Motor neuron (in vitro differentiated cells): Measurements from ENCODE around the gene CALN1. TPM values are rescaled to one million over a fixed set of nuclear protein-coding genes. Genes with fewer than 3 reads are reported as not detected.

Experiments
- ATAC-seq, 8 experiments: fragments of 200-7000 bp; cut with Tn5 transposase; replicated peaks in 6 of 8; 2 replicates each; pipeline ENCODE4 v1.8.0; 2021; ENCODE audit warnings: mild to moderate bottlenecking in 8 of 8, moderate library complexity in 8 of 8
- H3K27ac ChIP-seq, 2 donors: fragments of 250-450 bp; sonication (Bioruptor Pico); 2 replicates each; pipeline ENCODE4 v1.9.0; 2021; ENCODE audit warnings: antibody characterized with exemption in 2 of 2, mild to moderate bottlenecking in 2 of 2, moderate library complexity in 1 of 2
- H3K4me1 ChIP-seq, 2 donors: fragments of 250-450 bp; sonication (Bioruptor Pico); replicated peaks in 1 of 2; 2 replicates each; pipeline ENCODE4 v1.6.1; 2021; ENCODE audit warnings: antibody characterized with exemption in 2 of 2, mild to moderate bottlenecking in 2 of 2, moderate library complexity in 1 of 2
- H3K4me3 ChIP-seq, 5 donors: fragments of 250-450 bp; sonication (Bioruptor Pico); 2 replicates each; pipeline ENCODE4 v1.9.0; 2021; ENCODE audit warnings: antibody characterized with exemption in 5 of 5, mild to moderate bottlenecking in 5 of 5, moderate library complexity in 4 of 5
- WGBS, 10 experiments: fragments of 450-650 bp; shearing (Covaris generic); methylation state at CpG; one replicate each; pipeline ENCODE4 v1.0.0; 2022; 5-methylcytosine and 5-hydroxymethylcytosine counted together
- in situ Hi-C, 9 experiments: fragments of 400-800 bp; cut with MboI; loops; one replicate each; pipeline ENCODE4 v1.15.0; 2021; ENCODE audit warnings: low sequenced_read_pairs in 9 of 9, low pct_unique_long_range_greater_than_20kb in 2 of 9; ENCODE audit not compliant: unreplicated experiment in 9 of 9
- total RNA-seq, 8 experiments: library from RNA; unstranded; fragments of 300-600 nt; gene quantifications; 2 replicates each; pipeline versions ENCODE4 v1.2.3 to v1.2.4, GENCODE V29; 2022

CALN1 gene
- total RNA-seq, 8 experiments from 2014 or later, result 0.05 to 2.4 (median 0.72) TPM

DNA sequence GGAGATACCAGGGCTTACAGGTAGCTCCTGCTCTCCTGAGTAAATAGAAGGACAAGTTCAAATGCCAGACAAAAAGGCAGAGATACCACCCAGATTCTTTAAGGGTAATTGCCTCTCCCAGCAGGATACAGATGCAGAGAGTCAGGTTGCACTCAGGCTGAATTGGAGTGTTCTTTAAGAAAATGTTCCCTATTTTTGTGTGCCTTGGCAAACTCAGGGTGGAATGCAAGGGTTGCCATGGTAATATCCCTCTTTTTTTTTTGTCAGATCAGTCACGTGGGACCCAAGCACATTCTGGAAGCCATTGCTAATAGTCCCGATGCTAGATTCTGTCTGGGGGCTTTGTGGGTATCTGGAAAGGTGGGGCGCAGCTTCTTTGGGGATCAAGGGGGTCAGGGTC, 628.0 kb downstream of the CALN1 start:
- Histone ChIP-seq H3K4me3 (no peak overlapping the region), H3K4me1 (peaks cover 0 to 5% of the 10 kb centered on the region in 2 donors), H3K27ac (no peak overlapping the region)
- no peak for ATAC-seq
- 0 to 60% (median 20%) methylated on average over 1 to 2 of the region's 3 CpGs; no CpG with 5 or more reads in 5 of the 10 experiments for WGBS, 10 experiments
- in situ Hi-C loops, result no loop called here

DNA sequence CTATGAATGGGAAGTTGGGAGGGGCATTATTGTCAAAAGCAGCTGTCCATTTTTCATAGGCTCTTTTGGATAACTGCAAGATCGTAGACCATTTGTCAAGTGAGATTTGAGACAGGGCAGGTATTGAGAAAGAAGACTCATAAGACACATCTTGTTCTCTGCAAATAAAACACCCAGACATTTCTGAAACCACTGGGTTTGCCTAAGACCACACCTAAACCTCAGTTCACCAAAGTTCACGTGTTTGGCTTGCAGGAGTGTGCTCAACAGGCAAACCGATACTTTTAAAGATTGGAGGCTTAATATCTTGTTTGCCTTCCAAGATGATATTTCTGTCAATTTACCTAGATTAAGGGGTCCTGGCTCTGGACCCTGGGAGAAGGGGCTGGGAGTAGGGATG, 628.4 kb downstream of the CALN1 start:
- in situ Hi-C loops, result no loop called here
- no peak overlapping the region for H3K4me3 ChIP-seq
- ATAC-seq, result no peak
- H3K27ac ChIP-seq, result no peak overlapping the region
- peaks cover 0 to 5% of the 10 kb centered on the region in 2 donors for H3K4me1 ChIP-seq
- WGBS, 10 experiments, result 0 to 100% (median 76%) methylated on average over 1 to 3 of the region's 3 CpGs; no CpG with 5 or more reads in 3 of the 10 experiments

DNA sequence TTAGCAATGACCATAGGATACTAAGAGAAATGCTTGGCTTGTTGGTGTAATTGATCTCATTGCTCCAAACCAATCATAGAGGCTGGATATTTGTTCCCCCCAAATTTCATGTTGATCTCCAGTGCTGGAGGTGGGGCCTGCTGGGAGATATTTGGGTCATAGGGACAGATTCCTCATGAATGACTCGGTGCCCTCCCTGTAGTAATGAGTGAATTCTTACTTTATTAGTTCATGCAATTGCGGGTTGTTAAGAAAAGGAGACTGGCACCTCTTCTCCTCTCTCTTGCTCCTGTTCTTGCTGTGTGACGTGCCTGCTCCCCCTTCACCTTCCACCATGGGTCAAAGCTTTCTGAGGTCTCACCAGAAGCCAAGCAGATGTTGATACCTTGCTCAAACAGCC, 630.1 kb downstream of the CALN1 start:
- no peak for ATAC-seq
- H3K27ac ChIP-seq, result no peak overlapping the region
- H3K4me1 ChIP-seq, result peaks cover 0 to 5% of the 10 kb centered on the region in 2 donors
- no peak overlapping the region for H3K4me3 ChIP-seq
- WGBS, 10 experiments, result 0 to 100% (median 54%) methylated on average over 1 to 3 of the region's 3 CpGs; no CpG with 5 or more reads in 4 of the 10 experiments
- in situ Hi-C loops, result no loop called here

DNA sequence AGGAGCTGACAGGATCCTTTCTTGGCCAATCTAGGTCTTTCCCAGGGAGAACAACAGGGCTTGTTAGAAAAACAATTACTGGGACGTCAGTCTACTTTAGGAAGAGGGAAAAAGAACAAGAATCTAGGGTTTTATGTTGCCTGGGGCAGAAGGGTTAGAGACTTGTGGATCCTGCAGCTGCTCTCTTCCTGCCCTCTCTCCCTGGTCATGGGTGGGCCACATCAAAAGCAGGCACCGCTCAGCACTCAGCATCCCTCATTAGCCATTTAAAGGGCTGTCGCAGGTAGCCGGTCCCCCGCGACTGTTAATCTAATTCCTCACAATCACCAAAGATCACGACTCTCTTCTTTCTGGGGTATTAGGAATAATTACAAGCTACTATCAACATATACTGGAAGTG, 631.9 kb downstream of the CALN1 start:
- no peak overlapping the region for H3K4me3 ChIP-seq
- H3K27ac ChIP-seq, result no peak overlapping the region
- in situ Hi-C loops, result no loop called here
- ATAC-seq, result no peak
- H3K4me1 ChIP-seq, result peaks cover 0 to 5% of the 10 kb centered on the region in 2 donors
- 0 to 71% (median 38%) methylated on average over 1 to 7 of the region's 7 CpGs; no CpG with 5 or more reads in 2 of the 10 experiments for WGBS, 10 experiments

DNA sequence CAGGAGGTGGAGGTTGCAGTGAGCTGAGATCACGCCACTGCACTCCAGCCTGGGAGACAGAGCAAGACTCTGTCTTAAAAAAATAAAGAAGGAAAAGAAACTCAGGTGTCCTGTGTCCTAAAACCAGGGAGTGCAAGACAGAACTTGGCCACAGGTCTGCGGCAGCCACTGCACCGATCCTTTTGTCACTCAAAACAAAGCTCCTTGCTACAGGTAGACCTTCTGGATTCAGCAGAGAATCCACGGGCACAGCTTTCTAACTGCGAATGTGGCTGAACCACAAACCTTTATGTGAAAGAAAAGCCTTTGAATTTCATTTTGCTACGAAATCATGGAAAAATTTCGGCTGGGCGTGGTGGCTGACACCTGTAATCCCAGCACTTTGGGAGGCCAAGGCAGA, 634.9 kb downstream of the CALN1 start:
- in situ Hi-C loops, result no loop called here
- Histone ChIP-seq H3K4me3 (no peak overlapping the region), H3K27ac (no peak overlapping the region), H3K4me1 (peaks cover 0 to 5% of the 10 kb centered on the region in 2 donors)
- ATAC-seq, result no peak
- 20 to 100% (median 86%) methylated on average over 1 to 8 of the region's 8 CpGs; no CpG with 5 or more reads in 3 of the 10 experiments for WGBS, 10 experiments

DNA sequence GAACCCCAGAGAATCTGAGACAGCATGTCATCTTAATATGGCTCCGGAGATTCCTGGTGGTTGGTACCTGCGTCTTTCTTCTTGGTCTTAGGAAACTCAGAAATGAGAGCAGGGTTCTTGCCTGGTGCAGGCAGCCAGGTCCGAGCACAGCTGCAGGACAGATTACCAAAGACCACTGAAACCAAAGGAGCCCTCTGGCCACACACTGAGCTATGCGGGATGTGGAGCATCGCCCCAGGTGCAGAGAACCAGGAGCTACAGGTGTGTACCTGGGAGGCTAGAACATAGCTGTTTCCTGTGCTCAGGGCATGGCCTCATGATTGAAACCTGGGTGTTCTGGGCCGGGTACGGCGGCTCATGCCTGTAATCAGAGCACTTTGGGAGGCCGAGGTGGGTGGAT, 635.4 kb downstream of the CALN1 start:
- in situ Hi-C loops, result no loop called here
- ATAC-seq, result no peak
- Histone ChIP-seq H3K4me1 (peaks cover 0 to 5% of the 10 kb centered on the region in 2 donors), H3K4me3 (no peak overlapping the region), H3K27ac (no peak overlapping the region)
- 20 to 100% (median 96%) methylated on average over 1 to 7 of the region's 9 CpGs; no CpG with 5 or more reads in 5 of the 10 experiments for WGBS, 10 experiments

DNA sequence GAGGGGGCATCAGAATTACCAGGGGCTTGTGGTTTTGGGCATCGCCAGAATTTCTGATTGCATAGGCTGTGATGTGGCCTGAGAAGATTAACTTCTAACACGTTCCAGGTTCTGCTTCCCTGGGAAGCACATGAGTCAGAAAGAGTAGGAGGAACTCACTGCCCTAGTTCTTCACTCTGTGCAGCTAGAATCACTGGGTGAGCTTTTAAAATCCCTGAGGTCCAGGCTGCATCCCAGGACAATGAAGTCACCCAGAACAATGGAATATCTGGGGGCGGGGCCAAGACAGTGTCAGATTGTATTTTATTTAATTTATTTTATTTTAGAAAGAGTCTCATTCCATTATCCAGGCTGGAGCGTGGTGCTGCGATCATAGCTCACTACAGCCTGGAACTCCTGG, 636.5 kb downstream of the CALN1 start:
- in situ Hi-C loops, result no loop called here

DNA sequence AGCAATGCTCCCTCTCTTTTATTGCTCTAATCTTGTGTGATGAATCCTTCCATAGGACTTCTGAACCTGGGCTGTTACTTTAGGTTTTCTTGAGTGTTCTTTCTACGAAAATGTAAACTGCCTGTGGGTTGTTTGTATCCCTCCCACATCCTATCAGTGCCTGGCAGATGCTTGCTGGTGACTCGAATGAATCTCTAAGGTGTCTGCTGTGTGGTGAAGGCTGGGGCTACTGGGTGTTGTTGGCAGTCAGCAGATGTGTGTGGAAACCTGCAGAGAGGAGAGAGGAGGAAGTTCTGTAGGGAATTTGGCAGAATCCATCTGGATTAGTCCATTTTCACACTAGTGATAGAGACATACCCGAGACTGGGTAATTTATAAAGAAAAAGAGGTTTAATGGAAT, 639.4 kb downstream of the CALN1 start:
- no peaks in the 10 kb centered on the region for H3K4me1 ChIP-seq
- in situ Hi-C loops, result no loop called here
- ATAC-seq, result no peak
- 0 to 90% (median 54%) methylated on average over 1 to 3 of the region's 3 CpGs; no CpG with 5 or more reads in 3 of the 10 experiments for WGBS, 10 experiments
- H3K4me3 ChIP-seq, result no peak overlapping the region
- H3K27ac ChIP-seq, result no peak overlapping the region

More for the DNA sequence above, 636.5 kb downstream of the CALN1 start:
- no peak for ATAC-seq
- 0 to 93% (median 60%) methylated on average over 1 to 5 of the region's 5 CpGs; no CpG with 5 or more reads in 3 of the 10 experiments for WGBS, 10 experiments
- Histone ChIP-seq H3K4me3 (no peak overlapping the region), H3K4me1 (peaks cover 0 to 5% of the 10 kb centered on the region in 2 donors), H3K27ac (no peak overlapping the region)

DNA sequence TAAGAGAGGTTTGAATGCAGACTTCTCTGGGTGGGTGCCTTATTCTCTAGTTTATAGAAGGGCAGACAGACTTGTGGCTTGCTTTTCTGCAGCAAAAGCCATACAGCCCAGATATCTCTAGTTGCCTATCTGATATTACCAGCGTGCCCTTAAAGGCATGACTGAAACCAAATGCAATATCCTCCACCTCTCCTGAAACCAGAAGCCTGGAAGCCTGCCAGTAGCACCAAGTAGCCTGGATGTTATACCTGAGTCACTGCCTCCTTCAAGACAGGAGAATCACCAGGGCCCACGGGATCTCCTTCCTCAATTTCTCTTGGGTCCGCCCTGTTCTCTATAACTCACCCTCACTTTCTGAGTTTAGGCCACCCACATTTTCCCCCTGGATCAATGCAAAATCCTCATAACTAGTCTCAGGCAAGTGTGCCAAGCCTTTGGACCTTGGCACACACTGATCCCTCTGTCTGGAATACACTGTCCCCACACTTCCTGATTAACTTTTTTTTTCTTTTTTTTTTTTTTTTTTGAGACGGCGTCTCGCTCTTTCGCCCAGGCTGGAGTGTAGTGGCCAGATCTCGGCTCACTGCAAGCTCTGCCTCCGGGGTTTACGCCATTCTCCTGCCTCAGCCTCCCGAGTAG, 641.8 kb downstream of the CALN1 start:
- no peak for ATAC-seq
- WGBS, 10 experiments, result 53 to 100% (median 100%) methylated on average over 1 to 11 of the region's 11 CpGs; no CpG with 5 or more reads in 1 of the 10 experiments
- Histone ChIP-seq H3K4me1 (no peaks in the 10 kb centered on the region), H3K27ac (no peak overlapping the region), H3K4me3 (no peak overlapping the region)
- in situ Hi-C loops, result no loop called here

DNA sequence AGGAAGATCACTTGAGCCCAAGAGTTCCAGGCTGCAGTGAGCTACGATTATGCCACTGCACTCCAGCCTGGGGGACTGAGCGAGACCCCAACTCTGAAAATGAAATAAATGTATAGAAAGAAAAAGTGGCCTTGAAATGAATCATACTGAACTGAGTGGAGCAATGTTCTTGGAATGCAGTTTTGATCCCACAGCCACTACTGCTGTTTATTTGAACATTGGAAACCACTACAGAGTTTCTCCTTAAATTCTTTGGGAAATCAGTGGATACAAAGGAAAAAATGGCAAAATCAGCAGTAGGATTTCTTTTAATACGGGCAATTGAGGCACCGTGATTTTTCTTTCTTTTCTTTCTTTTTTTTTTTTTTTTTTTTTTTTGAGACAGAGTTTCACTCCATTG, 642.8 kb downstream of the CALN1 start:
- Histone ChIP-seq H3K27ac (no peak overlapping the region), H3K4me3 (no peak overlapping the region), H3K4me1 (no peaks in the 10 kb centered on the region)
- whole genome bisulfite sequencing, 10 experiments, result 0 to 100% (median 94%) methylated on average over 1 to 4 of the region's 4 CpGs; no CpG with 5 or more reads in 1 of the 10 experiments
- ATAC-seq, result no peak
- in situ Hi-C loops, result no loop called here

DNA sequence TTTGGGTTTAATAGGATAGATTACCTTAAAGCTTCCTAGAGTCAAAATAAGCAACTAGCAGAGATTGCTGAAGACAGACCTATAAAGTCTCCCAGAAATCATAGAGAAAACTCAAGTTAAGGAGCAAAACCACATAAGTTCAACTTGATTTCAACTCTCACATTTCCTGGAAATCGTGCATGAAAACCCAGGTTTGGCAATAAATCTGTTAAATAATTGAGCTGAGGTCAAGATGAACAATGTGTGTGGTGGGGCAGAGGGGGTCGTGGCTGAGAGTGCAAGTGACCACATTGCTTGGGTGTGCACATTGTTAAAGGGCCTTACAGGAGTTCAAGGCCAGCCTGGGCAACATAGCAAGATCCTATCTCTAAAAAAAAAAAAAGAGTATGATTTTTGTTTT, 643.7 kb downstream of the CALN1 start:
- Histone ChIP-seq H3K4me1 (no peaks in the 10 kb centered on the region), H3K27ac (no peak overlapping the region), H3K4me3 (no peak overlapping the region)
- in situ Hi-C loops, result no loop called here
- 0 to 73% (median 41%) methylated on average over 1 to 2 of the region's 2 CpGs; no CpG with 5 or more reads in 4 of the 10 experiments for WGBS, 10 experiments
- ATAC-seq, result no peak

DNA sequence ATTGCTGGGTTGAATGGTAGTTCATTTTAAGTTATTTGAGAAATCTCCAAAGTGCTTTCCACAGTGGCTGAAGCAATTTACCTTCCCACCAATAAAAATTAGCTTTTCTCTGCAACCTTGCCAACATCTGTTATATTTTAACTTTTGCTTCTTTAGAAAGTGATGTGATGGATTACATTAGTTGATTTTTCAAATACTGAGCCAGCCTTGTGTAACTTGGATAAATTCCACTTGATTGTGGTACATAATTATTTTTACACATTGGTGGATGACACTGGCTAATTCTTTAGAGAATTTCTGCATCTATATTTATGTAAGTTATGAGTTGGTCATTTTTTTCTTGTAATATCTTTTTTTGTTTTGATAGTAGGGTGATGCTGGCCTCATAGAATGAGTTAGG, 646.1 kb downstream of the CALN1 start:
- in situ Hi-C loops, result no loop called here
- no peak for ATAC-seq
- H3K27ac ChIP-seq, result no peak overlapping the region

DNA sequence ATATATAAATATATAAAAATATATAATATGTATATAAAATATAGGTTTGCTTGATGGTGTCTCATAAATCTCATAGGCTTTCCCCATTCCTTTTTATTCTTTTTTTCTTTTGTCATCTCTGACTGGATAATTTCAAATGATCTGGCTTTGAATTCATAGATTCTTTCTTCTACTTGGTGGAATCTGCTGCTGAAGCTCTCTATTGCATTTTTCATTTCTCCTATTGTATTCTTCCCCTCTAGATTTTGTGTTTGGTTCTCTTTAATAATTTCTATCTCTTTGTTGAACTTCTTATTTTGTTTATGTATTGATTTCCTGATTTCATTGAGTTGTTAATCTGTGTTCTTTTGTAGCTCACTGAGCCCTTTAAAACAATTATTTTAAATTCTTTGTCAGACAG, 650.8 kb downstream of the CALN1 start:
- in situ Hi-C loops, result no loop called here
- ATAC-seq, result no peak
- Histone ChIP-seq H3K27ac (no peak overlapping the region), H3K4me1 (no peaks in the 10 kb centered on the region), H3K4me3 (no peak overlapping the region)

More for the DNA sequence above, 646.1 kb downstream of the CALN1 start:
- H3K4me3 ChIP-seq, result no peak overlapping the region
- no peaks in the 10 kb centered on the region for H3K4me1 ChIP-seq

DNA sequence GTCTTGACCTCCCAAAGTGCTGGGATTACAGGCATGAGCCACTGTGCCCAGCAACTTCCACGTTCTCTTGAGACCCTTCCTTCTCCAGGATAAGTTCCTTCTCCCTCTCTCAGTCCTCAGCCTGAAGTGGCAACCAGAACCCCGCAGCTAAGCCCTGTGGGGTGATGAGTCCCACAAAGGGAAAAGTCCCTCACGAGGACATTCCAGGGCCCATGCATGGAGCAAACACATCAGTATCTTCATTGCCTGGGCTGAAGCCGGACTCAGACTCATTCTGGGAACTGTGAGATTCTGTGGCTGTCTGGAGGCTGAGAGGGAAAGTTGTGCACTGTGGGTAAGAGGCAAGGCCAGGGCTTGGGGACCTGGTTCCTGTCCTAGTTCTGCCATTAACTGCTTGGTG, 657.3 kb downstream of the CALN1 start:
- ATAC-seq, result no peak
- in situ Hi-C loops, result no loop called here
- no peak overlapping the region for H3K27ac ChIP-seq
- no peak overlapping the region for H3K4me3 ChIP-seq
- 87 to 100% (median 96%) methylated on average over 2 to 4 of the region's 4 CpGs; no CpG with 5 or more reads in 6 of the 10 experiments for WGBS, 10 experiments
- H3K4me1 ChIP-seq, result peaks cover 0 to 5% of the 10 kb centered on the region in 2 donors
